HG03432 (cell line): ENCODE data around the gene EML6.

Experiments used
- ATAC-seq: cut with Tn5 transposase; IDR thresholded peaks from one replicate; pipeline ENCODE4 v1.9.1; 2021; ENCODE audit warnings: mild to moderate bottlenecking, moderate library complexity; ENCODE audit not compliant: unreplicated experiment

EML6 gene

GRCh38 chr2:54902763-54903162 is 179.3 kb downstream of the EML6 start:
- no peak for ATAC-seq

GRCh38 chr2:54903736-54904554 is 180.5 kb downstream of the EML6 start:
- ATAC-seq: no peak

- no peak for ATAC-seq
Observed at GRCh38 chr2:54904836-54905235, 181.4 kb downstream of the EML6 start.

DNA sequence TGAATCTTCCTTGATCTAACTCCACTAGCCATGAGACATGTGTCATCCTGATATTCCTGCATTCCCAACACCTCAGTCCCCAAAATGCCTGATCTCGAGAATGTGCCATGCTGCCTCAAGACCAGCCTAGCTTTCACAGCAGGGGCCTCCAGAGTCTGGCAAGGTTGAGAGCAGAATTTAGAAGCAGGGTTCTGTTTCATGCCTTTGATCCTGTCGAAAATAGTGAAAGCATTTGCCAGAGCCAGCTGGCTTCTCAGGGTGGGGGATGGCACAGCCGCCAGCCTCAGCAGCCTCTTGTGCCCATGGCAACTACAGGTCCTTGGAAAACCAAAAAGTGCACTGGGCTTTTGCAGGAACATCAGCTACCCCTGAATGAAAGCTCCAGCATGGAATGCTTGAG is 183.3 kb downstream of the EML6 start:
- ATAC-seq: no peak

GRCh38 chr2:54907663-54908062 is 184.2 kb downstream of the EML6 start:
- ATAC-seq: no peak

DNA sequence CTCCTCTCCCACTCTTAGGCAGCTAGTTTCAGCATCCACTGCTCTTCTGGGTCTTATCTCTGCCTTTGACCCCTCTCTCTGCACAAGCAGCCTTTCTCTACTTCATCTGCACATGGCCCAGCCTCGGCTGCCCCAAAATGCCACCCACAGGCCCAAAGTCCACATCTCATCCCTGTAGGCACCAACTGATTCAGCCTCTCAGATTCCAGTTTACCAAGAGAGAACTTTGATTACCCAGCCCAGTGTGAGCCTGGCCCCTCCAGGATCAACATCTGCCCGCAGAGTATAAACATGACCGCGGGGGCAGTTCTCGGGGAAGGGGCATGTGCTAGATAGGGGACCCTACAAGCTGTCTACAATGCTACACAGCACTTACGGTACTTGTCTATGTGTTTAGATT is 185.1 kb downstream of the EML6 start:
- no peak for ATAC-seq

GRCh38 chr2:54909001-54909400 is 185.5 kb downstream of the EML6 start:
- no peak for ATAC-seq

DNA sequence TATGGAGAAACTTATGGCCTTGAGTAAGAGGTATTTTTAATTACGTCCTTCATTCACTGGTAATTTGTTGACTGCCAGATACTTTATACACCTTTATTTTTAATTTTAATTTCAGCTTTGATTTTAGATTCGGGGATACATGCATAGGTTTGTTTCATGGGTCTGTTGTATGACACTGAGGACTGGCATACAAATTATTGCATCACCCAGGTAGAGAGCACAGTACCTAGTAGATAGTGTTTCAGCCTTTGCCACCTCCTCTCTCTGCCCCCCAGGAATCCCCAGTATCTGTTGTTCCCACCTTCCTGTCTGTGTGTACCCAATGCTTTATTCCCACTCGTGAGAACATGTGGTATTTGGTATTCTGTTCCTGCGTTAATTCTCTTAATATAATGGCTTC is 188.8 kb downstream of the EML6 start:
- ATAC-seq: no peak

- no peak for ATAC-seq
Observed at GRCh38 chr2:54912893-54913292, 189.4 kb downstream of the EML6 start.

- ATAC-seq: no peak
Observed at GRCh38 chr2:54914637-54915036, 191.2 kb downstream of the EML6 start.

- ATAC-seq: no peak
Observed at GRCh38 chr2:54915101-54915500, 191.6 kb downstream of the EML6 start.

- no peak for ATAC-seq
Observed at GRCh38 chr2:54916637-54917036, 193.2 kb downstream of the EML6 start.

DNA sequence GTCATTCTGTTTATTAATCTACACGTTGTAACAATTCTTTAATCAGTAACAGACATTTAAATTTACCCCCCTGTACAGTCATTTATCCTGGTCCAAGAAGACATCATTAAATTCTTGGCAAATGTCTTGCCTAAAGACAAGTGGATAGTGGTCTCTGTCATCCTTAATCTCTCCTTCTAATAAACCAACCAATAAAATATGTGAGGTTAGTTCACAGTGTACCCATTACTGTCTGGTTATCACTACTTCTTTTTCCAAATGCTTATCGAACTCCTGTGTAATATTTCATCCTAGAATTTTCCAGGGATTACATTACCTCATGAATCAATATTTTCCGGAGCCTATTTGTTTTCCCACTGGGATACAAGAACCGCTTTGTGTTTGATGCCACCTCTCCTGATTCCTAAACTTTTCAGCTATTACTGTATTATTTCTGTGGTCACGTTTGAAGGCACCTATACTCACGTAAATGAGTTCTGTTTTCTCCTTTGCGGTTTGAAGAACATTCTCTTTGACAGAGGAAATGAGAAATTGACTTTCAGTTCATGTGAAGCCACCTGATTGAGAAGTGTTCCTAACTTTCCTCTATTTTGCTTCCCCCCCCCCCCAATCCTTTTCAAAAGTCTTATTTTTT is 195.3 kb downstream of the EML6 start:
- no peak for ATAC-seq

GRCh38 chr2:54920660-54921059 is 197.2 kb downstream of the EML6 start:
- no peak for ATAC-seq

DNA sequence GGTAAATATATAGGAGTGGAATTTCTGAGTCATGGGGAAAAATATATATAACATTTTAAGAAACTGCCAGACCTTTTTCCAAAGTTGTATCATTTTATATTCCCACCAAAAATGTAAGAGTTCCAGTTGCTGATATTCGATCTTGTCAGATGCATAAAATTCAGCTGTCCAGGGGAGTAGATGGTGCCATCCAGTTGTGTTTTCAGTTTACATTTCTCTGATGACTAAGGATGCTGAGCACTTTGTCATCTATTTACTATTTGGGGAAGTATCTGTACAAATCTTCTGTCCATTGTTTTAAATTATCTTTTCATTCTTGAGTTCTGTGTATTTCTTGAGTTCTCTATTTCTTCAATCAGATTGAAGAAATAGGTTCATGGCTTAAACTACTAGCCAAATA is 200.7 kb downstream of the EML6 start:
- no peak for ATAC-seq

DNA sequence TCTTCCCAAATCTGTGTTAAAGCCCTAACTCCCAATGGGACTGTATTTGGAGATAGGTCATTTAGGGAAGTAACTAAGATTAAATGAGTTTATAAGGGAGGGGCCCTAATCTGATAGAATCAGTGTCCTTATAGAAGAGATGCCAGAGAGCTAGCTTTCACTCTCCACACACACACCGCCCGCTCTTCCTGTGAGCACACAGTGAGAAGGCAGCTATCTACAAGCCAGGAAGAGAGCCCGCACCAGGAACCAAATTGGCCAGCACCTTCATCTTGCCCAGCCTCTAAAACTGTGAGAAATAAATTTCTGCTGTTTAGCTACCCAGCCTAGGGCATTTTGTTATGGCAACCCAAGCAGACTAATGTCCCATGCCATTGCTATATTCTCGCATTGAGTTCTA is 201.6 kb downstream of the EML6 start:
- ATAC-seq: no peak

DNA sequence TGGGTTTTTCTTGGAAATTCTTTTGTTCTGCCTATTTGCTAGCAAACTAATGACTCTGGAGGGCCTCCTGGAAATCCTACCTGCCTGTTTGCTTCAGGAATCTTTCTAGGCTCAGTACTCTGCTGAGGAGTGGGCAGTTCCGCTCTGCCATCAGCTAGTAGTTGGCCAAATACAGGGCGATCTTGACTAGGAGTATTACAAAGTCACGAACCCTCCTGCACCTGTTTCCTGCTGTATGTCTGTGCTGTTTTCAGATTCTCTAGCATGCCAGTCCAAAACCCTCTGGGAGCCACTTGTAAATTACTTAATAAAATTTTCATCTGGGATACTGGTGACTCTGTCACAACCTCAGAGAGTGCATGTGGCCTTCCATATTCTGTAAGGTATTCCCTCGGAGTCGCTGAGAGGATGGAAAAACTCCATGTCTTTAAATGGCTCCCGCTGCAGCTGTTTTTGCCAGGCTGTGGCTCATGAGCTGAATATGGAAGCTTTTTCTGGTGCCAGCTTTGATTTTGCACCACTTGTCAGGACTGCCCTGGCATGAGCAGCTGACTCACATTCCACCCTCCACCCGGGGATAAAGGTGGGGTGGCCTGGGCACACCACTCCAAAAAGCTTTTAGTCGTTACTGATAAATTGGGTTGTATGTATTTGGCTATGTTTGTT is 203.8 kb downstream of the EML6 start:
- ATAC-seq: no peak

DNA sequence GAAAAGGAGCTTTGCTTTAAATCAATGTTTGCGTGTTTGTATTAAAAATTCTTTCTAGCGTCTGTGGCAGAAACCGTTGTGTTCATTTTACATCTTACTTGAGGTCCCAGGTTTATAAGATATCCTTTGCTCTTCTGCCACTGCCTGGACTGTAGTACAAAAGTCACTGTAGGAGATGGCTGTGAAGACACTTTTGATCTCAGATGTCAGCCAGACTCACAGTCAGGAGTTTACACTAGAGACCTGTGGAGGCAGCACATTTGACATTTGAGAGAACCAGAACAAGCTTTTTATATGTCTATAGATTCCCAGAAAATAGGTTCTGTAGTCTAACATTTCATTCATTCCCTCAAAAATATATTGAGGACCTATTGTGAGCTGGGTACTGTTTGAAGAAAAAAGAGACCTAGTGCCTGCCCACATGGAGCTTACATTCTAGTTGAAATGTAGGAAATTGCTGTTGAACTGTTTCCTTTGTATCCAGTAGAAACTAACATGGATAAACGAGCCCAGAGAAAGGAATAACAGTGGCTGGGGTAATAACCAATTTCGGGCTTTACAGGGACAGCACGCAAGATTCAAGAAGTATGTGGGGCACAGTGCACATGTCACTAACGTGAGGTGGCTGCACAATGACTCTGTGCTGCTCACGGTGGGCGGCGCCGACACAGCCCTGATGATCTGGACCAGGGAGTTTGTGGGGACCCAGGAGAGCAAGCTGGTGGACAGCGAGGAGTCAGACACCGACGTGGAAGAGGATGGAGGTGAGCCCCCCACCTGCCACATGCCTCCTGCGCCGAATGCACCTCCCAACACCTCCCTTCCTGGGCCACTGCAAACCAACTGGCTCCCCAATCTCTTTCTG is 204.5 kb downstream of the EML6 start:
- no peak for ATAC-seq

- ATAC-seq: no peak
Observed at GRCh38 chr2:54928719-54929118, 205.3 kb downstream of the EML6 start.

DNA sequence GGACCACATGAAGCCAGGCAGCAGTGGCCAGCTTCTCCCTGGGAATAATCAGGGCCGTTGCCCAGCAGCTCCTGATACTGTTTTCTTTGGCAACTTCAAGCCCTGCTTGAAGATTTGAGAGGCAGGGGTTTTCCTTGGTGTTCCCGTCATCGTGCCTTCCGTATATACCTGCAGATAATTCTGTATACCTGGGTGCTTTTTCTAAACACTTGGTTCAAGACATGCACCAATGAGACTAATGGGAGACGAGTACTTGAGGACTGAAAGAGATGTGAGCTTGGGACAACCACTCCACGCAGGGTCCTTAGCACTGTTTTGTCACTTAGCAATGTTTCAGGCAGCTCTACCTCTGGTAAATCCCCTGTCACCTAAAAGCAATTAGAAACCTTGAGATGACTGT is 208.0 kb downstream of the EML6 start:
- ATAC-seq: no peak

GRCh38 chr2:54935389-54935788 is 211.9 kb downstream of the EML6 start:
- no peak for ATAC-seq
